ENCODE measurements around the gene CLMP. TPM values are rescaled to one million over a fixed set of nuclear protein-coding genes. Genes with fewer than 3 reads are reported as not detected.

CLMP gene
- total RNA-seq, 2 donors from 2014 or later: 3.3 to 13.2 TPM

GRCh38 chr11:123173040-123173855 is 21.8 kb downstream of the CLMP start:
- no peaks in the 10 kb centered on the region for H3K27me3 ChIP-seq
- peak overlapping the region; percentile 11 for H3K27ac ChIP-seq
- DNase-seq: no peak
- H3K9ac ChIP-seq (ENCODE audit: low read depth in 2 of 2, low read length in 2 of 2): no peak overlapping the region
- TF ChIP-seq CTCF (IDR thresholded peaks at IDR 0.05): no peak
- no peak overlapping the region for H3K4me3 ChIP-seq
- no peaks in the 10 kb centered on the region for H3K4me1 ChIP-seq
- intact Hi-C loops (cut with DNase I): no loop called here
- no peaks in the 10 kb centered on the region for H3K9me3 ChIP-seq
- no peaks in the 10 kb centered on the region for H3K36me3 ChIP-seq

- no peak for TF ChIP-seq CTCF (IDR thresholded peaks at IDR 0.05)
- no peak overlapping the region for H3K9ac ChIP-seq (ENCODE audit: low read depth in 2 of 2, low read length in 2 of 2)
- intact Hi-C loops (cut with DNase I): no loop called here
- H3K4me3 ChIP-seq: no peak overlapping the region
- no peak for DNase-seq
- H3K4me1 ChIP-seq: no peaks in the 10 kb centered on the region
- no peaks in the 10 kb centered on the region for H3K36me3 ChIP-seq
- no peak overlapping the region for H3K27ac ChIP-seq
- H3K9me3 ChIP-seq: no peaks in the 10 kb centered on the region
- no peaks in the 10 kb centered on the region for H3K27me3 ChIP-seq
Observed at GRCh38 chr11:123170929-123171328, 24.1 kb downstream of the CLMP start.

- Histone ChIP-seq H3K9me3 (no peaks in the 10 kb centered on the region), H3K4me1 (no peaks in the 10 kb centered on the region), H3K9ac (ENCODE audit: low read depth in 2 of 2, low read length in 2 of 2) (no peak overlapping the region), H3K27ac (no peak overlapping the region), H3K27me3 (no peaks in the 10 kb centered on the region), H3K36me3 (no peaks in the 10 kb centered on the region), H3K4me3 (no peak overlapping the region)
- no peak for DNase-seq
- no peak for TF ChIP-seq CTCF (IDR thresholded peaks at IDR 0.05)
- intact Hi-C loops (cut with DNase I): no loop called here
Observed at GRCh38 chr11:123169821-123170220, 25.2 kb downstream of the CLMP start.

- no peak for TF ChIP-seq CTCF (IDR thresholded peaks at IDR 0.05)
- DNase-seq: no peak
- Histone ChIP-seq H3K4me3 (no peak overlapping the region), H3K4me1 (no peaks in the 10 kb centered on the region), H3K9me3 (no peaks in the 10 kb centered on the region), H3K36me3 (no peaks in the 10 kb centered on the region), H3K9ac (ENCODE audit: low read depth in 2 of 2, low read length in 2 of 2) (no peak overlapping the region), H3K27me3 (no peaks in the 10 kb centered on the region), H3K27ac (no peak overlapping the region)
- intact Hi-C loops (cut with DNase I): no loop called here
Observed at GRCh38 chr11:123168955-123169484, 26.0 kb downstream of the CLMP start.

GRCh38 chr11:123168241-123168640 is 26.8 kb downstream of the CLMP start:
- Histone ChIP-seq H3K4me3 (no peak overlapping the region), H3K27me3 (no peaks in the 10 kb centered on the region), H3K36me3 (no peaks in the 10 kb centered on the region), H3K9me3 (no peaks in the 10 kb centered on the region), H3K27ac (no peak overlapping the region), H3K4me1 (no peaks in the 10 kb centered on the region), H3K9ac (ENCODE audit: low read depth in 2 of 2, low read length in 2 of 2) (no peak overlapping the region)
- intact Hi-C loops (cut with DNase I): no loop called here
- no peak for TF ChIP-seq CTCF (IDR thresholded peaks at IDR 0.05)
- no peak for DNase-seq

All from colonic mucosa (tissue), 4 donors.